ENCODE results near the gene CNTF.

Gene CNTF

GRCh38 chr11:58641803-58642581, 19.5 kb downstream of the CNTF start:
- no peak for DNase-seq (ENCODE audit: low spot score)

DNA sequence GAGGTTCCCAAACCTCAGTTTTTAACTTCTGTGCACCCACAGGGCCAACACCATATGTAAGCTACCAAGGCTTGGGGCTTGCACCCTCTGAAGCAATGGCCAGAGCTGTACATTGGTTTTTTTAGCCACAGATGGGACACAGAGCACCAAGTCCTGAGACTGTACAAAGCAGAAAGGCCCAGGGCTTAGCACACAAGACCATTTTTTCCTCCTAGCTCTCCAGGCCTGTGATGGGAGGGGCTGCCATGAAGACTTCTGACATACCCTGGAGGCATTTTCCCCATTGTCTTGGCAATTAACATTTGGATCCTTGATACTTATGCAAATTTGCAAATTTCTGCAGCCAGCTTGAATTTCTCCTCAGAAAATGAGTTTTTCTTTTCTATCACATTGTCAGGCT, 23.4 kb downstream of the CNTF start:
- no peak for DNase-seq (ENCODE audit: low spot score)

- no peak for DNase-seq (ENCODE audit: low spot score)
These were observed 24.8 kb downstream of the CNTF start for GRCh38 chr11:58647141-58647699.

- no peak for DNase-seq (ENCODE audit: low spot score)
These were observed 25.4 kb downstream of the CNTF start for GRCh38 chr11:58647866-58648265.

DNA sequence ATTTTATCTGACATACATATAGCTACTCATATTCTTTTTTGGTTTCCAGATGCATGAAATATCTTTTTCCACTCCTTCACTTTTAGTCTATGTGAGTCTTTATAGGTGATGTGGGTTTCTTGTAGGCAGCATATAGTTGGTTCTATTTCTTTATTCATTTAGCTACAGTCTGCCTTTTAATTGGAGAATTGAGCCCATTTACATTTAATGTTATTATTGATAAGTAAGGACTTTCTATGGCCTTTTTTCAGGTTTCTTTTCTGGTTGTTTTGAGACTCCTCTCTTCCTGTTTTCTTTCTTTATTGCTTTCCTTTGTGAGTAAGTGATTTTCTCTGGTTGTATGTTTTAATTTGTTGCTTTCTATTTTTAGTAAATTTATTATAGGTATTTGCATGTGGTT, 27.2 kb downstream of the CNTF start:
- no peak for DNase-seq (ENCODE audit: low spot score)

- DNase-seq (ENCODE audit: low spot score): no peak
These were observed 28.0 kb downstream of the CNTF start for GRCh38 chr11:58650496-58650895.

DNA sequence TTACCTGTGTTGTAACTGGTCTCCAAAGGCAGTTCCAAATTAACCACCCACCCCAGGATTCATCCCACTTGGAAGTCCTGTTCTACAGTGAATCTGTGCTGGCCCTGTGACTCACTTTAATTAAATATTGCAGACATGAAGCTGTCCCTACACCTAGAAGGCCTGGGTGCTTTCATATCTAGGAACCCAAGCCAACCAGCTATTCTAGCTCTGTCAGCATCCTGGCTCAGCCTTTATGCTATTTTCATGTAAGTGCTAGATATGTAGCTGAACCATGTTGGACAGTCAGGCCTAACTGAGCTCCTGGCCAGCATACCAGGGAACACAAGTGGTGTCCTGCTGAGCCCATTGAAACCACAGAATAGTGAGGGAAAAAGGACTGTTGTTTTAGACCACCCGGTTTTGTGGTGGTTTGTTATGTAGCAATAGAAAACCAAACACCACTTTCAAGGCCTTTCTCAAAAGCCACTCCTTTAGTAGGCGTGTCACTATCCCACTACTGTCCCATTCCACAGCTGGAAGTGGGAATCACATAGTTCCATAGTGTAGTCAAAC, 30.3 kb downstream of the CNTF start:
- DNase-seq (ENCODE audit: low spot score): no peak

DNA sequence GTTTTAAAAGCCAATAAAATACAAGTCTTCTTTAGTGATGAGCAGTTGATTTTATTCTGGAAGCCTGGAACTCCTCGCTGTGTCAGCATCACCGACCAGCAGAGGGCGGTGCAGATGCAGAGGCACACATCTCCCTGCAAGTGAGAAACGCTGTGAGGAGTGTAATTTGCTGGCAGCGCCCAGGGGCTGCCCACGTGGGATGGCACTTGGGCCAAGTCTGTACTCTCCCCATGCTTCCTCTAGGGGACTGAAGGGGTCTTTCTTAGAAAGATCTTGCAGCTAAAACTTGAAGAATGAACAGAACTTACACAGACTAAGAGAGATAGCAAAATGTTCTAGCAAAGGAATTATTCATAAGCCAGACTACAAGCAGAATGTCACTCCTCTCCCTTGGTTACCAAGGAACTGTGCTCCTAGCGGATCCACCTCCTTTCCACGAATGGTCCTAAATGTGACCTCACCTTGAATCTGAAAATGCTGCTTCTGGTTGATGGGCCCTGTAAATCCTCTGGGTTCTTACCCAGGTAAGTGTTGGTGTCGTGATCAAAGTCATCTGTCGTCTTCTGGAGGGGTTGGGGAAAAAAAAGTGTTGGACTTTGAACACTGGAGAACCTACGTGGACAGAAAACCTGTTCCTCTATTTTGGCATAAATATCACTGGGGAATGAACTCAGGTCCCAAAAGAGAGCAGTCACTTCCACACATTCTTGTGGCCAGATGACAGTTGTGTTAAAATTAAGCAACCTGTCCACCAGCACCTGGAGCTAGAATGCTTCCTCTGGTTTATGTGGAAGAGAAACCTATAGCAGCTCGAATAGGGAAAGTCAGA, 31.8 kb downstream of the CNTF start:
- DNase-seq (ENCODE audit: low spot score): peak; percentile 62

GRCh38 chr11:58654908-58655296, 32.4 kb downstream of the CNTF start:
- DNase-seq (ENCODE audit: low spot score): no peak

GRCh38 chr11:58656348-58656747, 33.9 kb downstream of the CNTF start:
- DNase-seq (ENCODE audit: low spot score): no peak

DNA sequence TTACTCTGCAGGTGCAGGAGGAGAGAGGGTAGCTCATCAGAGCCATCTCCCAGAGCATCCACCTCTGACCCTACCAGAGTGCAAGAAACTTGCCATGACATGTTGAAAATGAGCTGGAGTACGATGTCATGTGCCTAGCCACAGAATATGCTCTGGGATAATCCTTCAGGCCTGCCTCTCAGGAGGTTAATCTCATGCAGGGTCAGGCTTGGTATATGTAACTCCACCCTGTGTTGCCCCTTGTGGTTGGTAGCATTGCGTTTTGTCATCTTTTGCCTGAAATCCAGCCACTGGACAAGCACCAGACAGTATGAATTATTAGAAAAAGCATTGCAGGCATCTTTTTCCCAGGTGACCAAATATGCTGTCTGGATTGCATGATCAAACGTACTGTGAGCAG, 36.2 kb downstream of the CNTF start:
- DNase-seq (ENCODE audit: low spot score): no peak

DNA sequence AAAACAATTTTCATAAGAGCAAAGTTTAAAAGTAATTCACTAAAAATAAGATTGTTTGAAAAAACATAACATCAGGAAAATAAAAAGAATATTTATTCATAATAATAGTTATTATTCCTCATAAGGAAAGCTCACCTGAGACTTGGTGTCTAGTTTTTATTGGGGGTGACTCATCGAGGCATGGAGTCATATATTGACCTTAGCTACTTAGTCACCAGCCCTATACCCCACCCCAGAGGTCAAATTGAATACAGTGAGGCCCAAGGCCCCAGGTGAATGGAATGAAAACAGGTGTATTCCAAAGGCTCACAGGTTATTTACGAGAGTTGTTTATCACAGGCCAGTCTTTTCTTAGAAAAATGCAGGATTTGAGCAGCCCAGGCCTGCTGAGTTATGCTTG, 36.9 kb downstream of the CNTF start:
- DNase-seq (ENCODE audit: low spot score): no peak

DNA sequence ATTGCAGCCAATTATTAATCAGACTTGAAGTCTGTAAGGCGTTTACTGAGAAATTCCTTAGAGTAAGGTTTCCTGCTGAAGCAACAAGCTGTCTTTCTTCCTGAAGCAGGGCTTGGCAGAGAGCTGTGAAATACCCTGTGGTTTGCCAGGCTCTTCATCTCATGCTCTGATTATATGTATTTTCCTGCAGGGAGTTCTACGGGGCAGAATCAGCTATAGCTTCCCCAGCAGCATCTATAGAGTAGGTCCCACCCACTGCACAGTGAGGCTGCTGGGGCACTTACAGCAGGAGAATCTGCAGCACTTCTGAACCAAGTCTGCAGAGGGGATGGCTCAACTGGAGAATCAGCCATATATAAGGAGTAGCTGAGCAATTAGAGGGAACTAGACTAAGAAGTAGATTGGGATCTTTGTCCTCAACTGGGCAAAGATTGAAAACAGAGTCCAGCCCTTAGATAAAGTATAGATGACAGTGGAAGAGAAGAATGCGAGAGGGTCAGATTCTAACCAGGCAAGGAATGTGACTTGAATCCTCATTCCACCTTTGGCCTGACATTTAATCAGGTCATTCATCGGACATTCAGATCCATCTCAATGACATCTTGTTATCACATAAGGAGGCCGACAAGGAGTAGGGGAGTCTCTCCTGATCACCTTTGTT, 37.6 kb downstream of the CNTF start:
- no peak for DNase-seq (ENCODE audit: low spot score)

- DNase-seq (ENCODE audit: low spot score): no peak
These were observed 49.6 kb downstream of the CNTF start for GRCh38 chr11:58671983-58672633.

- DNase-seq (ENCODE audit: low spot score): no peak
These were observed 52.1 kb downstream of the CNTF start for GRCh38 chr11:58674609-58675008.

Data from cerebellar cortex (tissue), 1 donor.